Right lung (tissue), 5 donors: ENCODE results near the gene ARFRP1. TPM values are rescaled to one million over a fixed set of nuclear protein-coding genes. Genes with fewer than 3 reads are reported as not detected.

ENCODE experiments used
- DNase-seq, 2 donors: peaks; one replicate each; pipeline ENCODE4 v3.0.0-alpha.2; 2013
- polyA plus RNA-seq, 5 donors: library from polyadenylated mRNA; unstranded; fragments of 120-200 nt; gene quantifications; one replicate each; pipeline versions ENCODE4 v1.2.1 to v1.2.3, GENCODE V29; 2013; ENCODE audit warnings: inconsistent platforms in 1 of 5, low replicate concordance in 1 of 5; ENCODE audit not compliant: insufficient read length in 5 of 5, insufficient read depth in 1 of 5

Gene ARFRP1
- polyA plus RNA-seq, 5 donors: 26.6 to 40.2 (median 34.3) TPM

- DNase-seq: no peak
Measured at GRCh38 chr20:63744574-63745423, 37.0 kb upstream of the ARFRP1 start.

- DNase-seq: no peak
Measured at GRCh38 chr20:63744158-63744557, 36.4 kb upstream of the ARFRP1 start.

- no peak for DNase-seq
Measured at GRCh38 chr20:63743210-63743970, 35.6 kb upstream of the ARFRP1 start.

GRCh38 chr20:63742381-63743024 lies 34.7 kb upstream of the ARFRP1 start:
- DNase-seq: no peak

- DNase-seq: no peak
Measured at GRCh38 chr20:63741676-63742380, 34.1 kb upstream of the ARFRP1 start.

- DNase-seq: no peak
Measured at GRCh38 chr20:63741354-63741675, 33.5 kb upstream of the ARFRP1 start.

GRCh38 chr20:63740627-63741353 lies 33.0 kb upstream of the ARFRP1 start:
- DNase-seq: peak; percentile 95 to 96

- DNase-seq: peak; percentile 36 to 49
Measured at GRCh38 chr20:63740070-63740626, 32.4 kb upstream of the ARFRP1 start.

- DNase-seq: peak; percentile 83 to 85
Measured at GRCh38 chr20:63739130-63740069, 31.6 kb upstream of the ARFRP1 start, which contains the start of gene SLC2A4RG. TSS of gene SLC2A4RG (plus strand) at chr20:63739776. CDS start at chr20:63739913, 137 bp downstream.

- DNase-seq: peak in 1 of 2 donors; percentile 38
Measured at GRCh38 chr20:63738687-63739129, 30.9 kb upstream of the ARFRP1 start.

GRCh38 chr20:63737945-63738686 lies 30.3 kb upstream of the ARFRP1 start:
- no peak for DNase-seq

- DNase-seq: no peak
Measured at GRCh38 chr20:63737695-63737944, 29.8 kb upstream of the ARFRP1 start.

GRCh38 chr20:63736893-63737694 lies 29.3 kb upstream of the ARFRP1 start:
- no peak for DNase-seq

- DNase-seq: no peak
Measured at GRCh38 chr20:63735859-63736718, 28.3 kb upstream of the ARFRP1 start, which contains the start of gene LIME1. TSS of gene LIME1 (plus strand) at chr20:63736664. CDS start at chr20:63737550, 886 bp downstream.

GRCh38 chr20:63734946-63735858 lies 27.4 kb upstream of the ARFRP1 start:
- DNase-seq: no peak
